Neural progenitor cell (in vitro differentiated cells): ENCODE data around the gene GALNT18.

Source experiments
- EZH2 ChIP-seq: fragments of 200-600 bp; sonication (generic); IDR thresholded peaks from 2 replicates; pipeline ENCODE4 v1.6.1; 2017; ENCODE audit warnings: antibody characterized with exemption, mild to moderate bottlenecking, moderate library complexity
- EZH2phosphoT487 ChIP-seq: fragments of 200-600 bp; sonication (generic); IDR thresholded peaks from 2 replicates; pipeline ENCODE4 v1.6.1; 2017; ENCODE audit warnings: antibody characterized with exemption
- TF ChIP-seq, protein P1 (sequence below): fragments of 200-600 bp; sonication (generic); IDR thresholded peaks from 2 replicates; pipeline ENCODE4 v1.5.1; 2017; ENCODE audit warnings: antibody characterized with exemption, mild to moderate bottlenecking

DNA sequence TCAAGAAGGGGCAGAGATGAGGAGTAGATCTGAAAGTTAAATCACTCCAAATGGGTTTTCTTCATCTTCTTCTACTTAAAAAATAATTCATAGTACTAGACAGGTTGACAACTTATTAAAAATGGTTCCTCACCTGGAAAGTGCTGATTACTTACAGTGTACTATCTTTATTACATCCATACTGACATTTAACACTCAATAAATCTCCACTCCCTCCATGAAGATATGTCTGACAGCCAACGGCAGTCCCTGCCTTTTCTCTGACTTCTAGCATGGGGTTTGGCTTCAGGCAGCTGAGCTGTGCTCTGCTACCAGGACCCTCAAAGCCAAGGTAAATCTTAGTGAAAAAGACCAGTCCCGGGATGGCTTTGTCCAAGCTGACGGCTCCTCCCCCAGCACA is 135.4 kb downstream of the GALNT18 start:
- TF ChIP-seq, protein P1, sequence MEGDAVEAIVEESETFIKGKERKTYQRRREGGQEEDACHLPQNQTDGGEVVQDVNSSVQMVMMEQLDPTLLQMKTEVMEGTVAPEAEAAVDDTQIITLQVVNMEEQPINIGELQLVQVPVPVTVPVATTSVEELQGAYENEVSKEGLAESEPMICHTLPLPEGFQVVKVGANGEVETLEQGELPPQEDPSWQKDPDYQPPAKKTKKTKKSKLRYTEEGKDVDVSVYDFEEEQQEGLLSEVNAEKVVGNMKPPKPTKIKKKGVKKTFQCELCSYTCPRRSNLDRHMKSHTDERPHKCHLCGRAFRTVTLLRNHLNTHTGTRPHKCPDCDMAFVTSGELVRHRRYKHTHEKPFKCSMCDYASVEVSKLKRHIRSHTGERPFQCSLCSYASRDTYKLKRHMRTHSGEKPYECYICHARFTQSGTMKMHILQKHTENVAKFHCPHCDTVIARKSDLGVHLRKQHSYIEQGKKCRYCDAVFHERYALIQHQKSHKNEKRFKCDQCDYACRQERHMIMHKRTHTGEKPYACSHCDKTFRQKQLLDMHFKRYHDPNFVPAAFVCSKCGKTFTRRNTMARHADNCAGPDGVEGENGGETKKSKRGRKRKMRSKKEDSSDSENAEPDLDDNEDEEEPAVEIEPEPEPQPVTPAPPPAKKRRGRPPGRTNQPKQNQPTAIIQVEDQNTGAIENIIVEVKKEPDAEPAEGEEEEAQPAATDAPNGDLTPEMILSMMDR: no peak
- TF ChIP-seq EZH2: no peak
- no peak for TF ChIP-seq EZH2phosphoT487
